Smooth muscle cell (in vitro differentiated cells): Measurements from ENCODE around the gene ADCY9. TPM values are rescaled to one million over a fixed set of nuclear protein-coding genes. Genes with fewer than 3 reads are reported as not detected.
A peak's percentile ranks its signal among the peaks of the same experiment; 100 is the strongest.

Source experiments
- DNase-seq: peaks from one replicate; lab custom pipeline; 2025; ENCODE audit not compliant: unreplicated experiment; lab: John Stamatoyannopoulos, UW
- H2AFZ ChIP-seq: fragments of 200-600 bp; sonication (generic); 2 replicates; pipeline ENCODE4 v1.6.0; 2016; ENCODE audit warnings: antibody characterized with exemption, low read depth, mild to moderate bottlenecking
- H3F3A ChIP-seq: fragments of 200-600 bp; sonication (generic); 2 replicates; pipeline ENCODE4 v1.6.0; 2017; ENCODE audit warnings: antibody characterized with exemption, low read depth
- H3K27ac ChIP-seq: fragments of 200-600 bp; sonication (generic); 2 replicates; pipeline ENCODE4 v1.5.1; 2016; ENCODE audit warnings: low read depth, mild to moderate bottlenecking
- H3K27me3 ChIP-seq: fragments of 200-600 bp; sonication (generic); 2 replicates; pipeline ENCODE4 v1.6.1; 2016; ENCODE audit warnings: low read depth, mild to moderate bottlenecking
- H3K36me3 ChIP-seq: fragments of 200-600 bp; sonication (generic); 2 replicates; pipeline ENCODE4 v1.5.1; 2016; ENCODE audit warnings: low read depth
- H3K4me1 ChIP-seq: fragments of 200-600 bp; sonication (generic); 2 replicates; pipeline ENCODE4 v1.5.1; 2016; ENCODE audit warnings: low read depth
- H3K4me2 ChIP-seq: fragments of 200-600 bp; sonication (generic); 2 replicates; pipeline ENCODE4 v1.6.0; 2016; ENCODE audit warnings: mild to moderate bottlenecking
- H3K4me3 ChIP-seq: fragments of 200-600 bp; sonication (generic); 2 replicates; pipeline ENCODE4 v1.5.1; 2016; ENCODE audit warnings: mild to moderate bottlenecking
- H3K79me2 ChIP-seq: fragments of 200-600 bp; sonication (generic); 2 replicates; pipeline ENCODE4 v1.6.0; 2016; ENCODE audit warnings: low read depth, mild to moderate bottlenecking
- H3K9ac ChIP-seq: fragments of 200-600 bp; sonication (generic); 2 replicates; pipeline ENCODE4 v1.6.0; 2016; ENCODE audit warnings: low read depth
- H3K9me3 ChIP-seq: fragments of 200-600 bp; sonication (generic); replicated peaks from 2 replicates; pipeline ENCODE4 v1.5.1; 2016; ENCODE audit warnings: low read depth
- H4K20me1 ChIP-seq: fragments of 200-600 bp; sonication (generic); 2 replicates; pipeline ENCODE4 v1.6.0; 2016; ENCODE audit warnings: low read depth
- CTCF ChIP-seq: fragments of 200-600 bp; sonication (generic); IDR thresholded peaks from 2 replicates; pipeline ENCODE4 v1.5.1; 2017; ENCODE audit warnings: borderline replicate concordance, mild to moderate bottlenecking, antibody characterized with exemption; ENCODE audit not compliant: insufficient read depth, poor library complexity, severe bottlenecking
- WGBS: methylation state at CpG from one replicate; pipeline ENCODE4 v1.1.7; 2016; ENCODE audit warnings: low lambda C conversion rate; 5-methylcytosine and 5-hydroxymethylcytosine counted together
- polyA plus RNA-seq: library from polyadenylated mRNA; unstranded; fragments of >200 nt; fragmentation: Nextera tagmentation; extraction: Ambion mirVana; gene quantifications from 2 replicates; pipeline ENCODE4 v1.2.1, GENCODE V29; 2016
- total RNA-seq: library from RNA; depleted of rRNA; stranded (reverse); fragments of >200 nt; gene quantifications from 2 replicates; pipeline ENCODE4 v1.2.3, GENCODE V29; 2014

The ADCY9 gene
- total and polyA plus RNA-seq, 2 experiments from 2014 or later, result 7.2 to 8.9 TPM

GRCh38 chr16:4096509-4096908, 19.7 kb downstream of the ADCY9 start:
- Histone ChIP-seq H3K4me2 (no peak overlapping the region), H3K9ac (no peak overlapping the region), H4K20me1 (peaks cover 8% of the 10 kb centered on the region), H3K79me2 (peaks cover 9% of the 10 kb centered on the region), H3K27me3 (no peaks in the 10 kb centered on the region), H3K27ac (no peak overlapping the region), H2AFZ (no peak overlapping the region), H3K36me3 (no peaks in the 10 kb centered on the region), H3K4me1 (peaks cover 9% of the 10 kb centered on the region), H3K4me3 (no peak overlapping the region), H3K9me3 (no peaks in the 10 kb centered on the region), H3F3A (no peaks in the 10 kb centered on the region)
- TF ChIP-seq CTCF, result no peak
- DNase-seq, result no peak
- WGBS, result 92% methylated on average over 5 of the region's 5 CpGs

- Histone ChIP-seq H3K79me2 (peaks cover 9% of the 10 kb centered on the region), H3K9ac (peak overlapping the region; percentile 49), H3K9me3 (no peaks in the 10 kb centered on the region), H3K4me3 (peak overlapping the region; percentile 15), H2AFZ (no peak overlapping the region), H3K4me2 (peak overlapping the region; percentile 71), H3F3A (no peaks in the 10 kb centered on the region), H3K27ac (peak overlapping the region; percentile 84), H3K27me3 (no peaks in the 10 kb centered on the region), H3K36me3 (no peaks in the 10 kb centered on the region), H4K20me1 (peaks cover 8% of the 10 kb centered on the region), H3K4me1 (peaks cover 9% of the 10 kb centered on the region)
- no peak for TF ChIP-seq CTCF
- DNase-seq, result no peak
- 77% methylated on average over 14 of the region's 14 CpGs for WGBS
These were observed 22.0 kb downstream of the ADCY9 start for GRCh38 chr16:4094127-4094773.

GRCh38 chr16:4093495-4094126, 22.6 kb downstream of the ADCY9 start:
- Histone ChIP-seq H3K36me3 (no peaks in the 10 kb centered on the region), H3K9me3 (no peaks in the 10 kb centered on the region), H3K4me3 (peak overlapping the region; percentile 15), H4K20me1 (peaks cover 8% of the 10 kb centered on the region), H2AFZ (no peak overlapping the region), H3K9ac (peak overlapping the region; percentile 49), H3K4me1 (peaks cover 9% of the 10 kb centered on the region), H3K4me2 (peak overlapping the region; percentile 71), H3K27me3 (no peaks in the 10 kb centered on the region), H3K79me2 (peaks cover 9% of the 10 kb centered on the region), H3K27ac (peak overlapping the region; percentile 84), H3F3A (no peaks in the 10 kb centered on the region)
- DNase-seq, result no peak
- TF ChIP-seq CTCF, result no peak
- 47% methylated on average over 8 of the region's 8 CpGs for WGBS
